Ishikawa (cell line): ENCODE measurements around the gene SINHCAF.

ENCODE experiments used
- CEBPB ChIP-seq: IDR thresholded peaks from 2 replicates; pipeline ENCODE4 v1.6.1; 2012
- RAD21 ChIP-seq: IDR thresholded peaks from 2 replicates; pipeline ENCODE4 v1.6.1; 2012; ENCODE audit warnings: low read depth
- TAF1 ChIP-seq: IDR thresholded peaks from 2 replicates; pipeline ENCODE4 v1.6.1; 2012; ENCODE audit warnings: low read depth, mild to moderate bottlenecking
- TEAD4 ChIP-seq: IDR thresholded peaks from 2 replicates; pipeline ENCODE4 v1.6.1; 2012
- TF ChIP-seq, protein P1 (sequence below): IDR thresholded peaks from 2 replicates; pipeline ENCODE4 v1.6.1; 2012

DNA sequence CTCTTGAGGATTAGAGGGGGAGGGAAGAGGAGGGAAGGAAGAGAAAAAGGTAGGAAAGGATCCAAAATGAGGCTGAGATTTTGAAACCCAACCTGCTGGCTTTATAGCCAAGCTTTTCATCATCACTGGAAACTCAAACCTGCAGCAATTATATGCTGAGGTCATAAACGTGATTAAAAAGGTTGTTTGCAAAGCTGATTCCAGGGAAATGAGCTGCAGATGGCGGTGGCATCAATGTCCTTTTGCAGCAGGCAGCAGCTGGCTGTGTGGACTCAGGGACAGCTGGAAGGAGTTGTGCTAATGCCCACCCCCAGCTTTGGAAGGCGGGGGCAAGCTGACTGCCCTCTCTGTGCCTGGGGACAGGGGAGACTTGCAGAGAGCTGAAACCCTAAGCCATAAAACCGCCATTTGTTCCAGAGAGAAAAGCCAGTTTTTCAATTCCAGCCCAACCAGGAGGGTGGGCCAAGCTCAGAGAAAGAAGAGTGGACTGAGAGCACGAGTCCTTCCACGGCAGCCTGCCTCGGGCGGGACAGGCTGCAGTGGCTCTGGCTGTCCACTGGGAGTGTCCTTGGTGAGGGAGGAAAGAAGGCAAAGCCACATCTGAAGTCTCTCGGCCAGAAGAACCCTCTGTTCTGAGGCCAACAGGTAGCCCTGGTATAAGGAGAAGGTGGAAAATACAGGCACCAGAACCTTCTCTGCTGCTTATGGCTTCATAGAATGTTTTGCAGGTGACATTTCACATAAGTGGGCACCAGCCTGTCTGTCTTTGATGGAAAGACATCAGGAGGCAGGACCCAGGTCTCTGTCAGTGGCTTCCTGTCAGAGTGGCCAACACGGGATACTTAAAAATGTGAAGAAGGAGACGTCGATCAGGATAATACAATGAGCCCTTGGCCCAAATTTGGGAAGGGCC is 90.7 kb downstream of the SINHCAF start:
- TF ChIP-seq RAD21 (no peak; the same call in 1 of the 2 replicates), TEAD4 (no peak), TAF1 (no peak), CEBPB (no peak)
- TF ChIP-seq, protein P1, sequence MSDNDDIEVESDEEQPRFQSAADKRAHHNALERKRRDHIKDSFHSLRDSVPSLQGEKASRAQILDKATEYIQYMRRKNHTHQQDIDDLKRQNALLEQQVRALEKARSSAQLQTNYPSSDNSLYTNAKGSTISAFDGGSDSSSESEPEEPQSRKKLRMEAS = no peak
